A549 (cell line): ENCODE data around the gene TGFB1. TPM values are rescaled to one million over a fixed set of nuclear protein-coding genes. Genes with fewer than 3 reads are reported as not detected.
A peak's percentile ranks its signal among the peaks of the same experiment; 100 is the strongest.

Experiments used
- ATAC-seq, 2 experiments: fragments of 200-7000 bp in 1 of 2; fragments of >200 bp in 1 of 2; cut with Nextera tagmentation in 1 of 2; cut with Tn5 transposase in 1 of 2; 3 replicates each; pipeline versions ENCODE4 v1.8.0 to v1.9.1; 2018 to 2020; ENCODE audit warnings: mild to moderate bottlenecking in 1 of 2, moderate library complexity in 1 of 2
- CTCF ChIA-PET: fragments of 300-600 bp; sonication (Branson Sonifier 250); formaldehyde crosslinking; extraction: SDS; loops from one replicate; lab custom pipeline; 2021; ENCODE audit warnings: antibody characterized with exemption, inconsistent platforms; lab: Yijun Ruan, JAX
- POLR2A ChIA-PET: fragments of 350-600 bp; formaldehyde crosslinking; extraction: SDS; loops from one replicate; lab custom pipeline; 2021; ENCODE audit warnings: antibody characterized with exemption, inconsistent platforms; lab: Yijun Ruan, JAX
- DNase-seq, 2 experiments: peaks; one replicate each; pipeline versions ENCODE4 v3.0.0 to v3.0.0-alpha.2; 2011 to 2016; ENCODE audit warnings: low read depth in 1 of 2, low spot score in 1 of 2
- FAIRE-seq: peaks from 2 replicates; lab custom pipeline; 2011; peaks lifted over from hg19 to GRCh38; lab: Jason Lieb, UNC
- H3K27ac ChIP-seq, 2 experiments: fragments of >200 bp; sonication (Bioruptor Twin); formaldehyde crosslinking; 3 replicates each; pipeline ENCODE4 v1.5.1; 2016 to 2017
- H3K4me1 ChIP-seq: fragments of >200 bp; sonication (Bioruptor Twin); formaldehyde crosslinking; 3 replicates; pipeline ENCODE4 v1.6.1; 2016
- H3K4me2 ChIP-seq: fragments of >200 bp; sonication (Bioruptor Twin); formaldehyde crosslinking; 3 replicates; pipeline ENCODE4 v1.6.1; 2016
- H3K4me3 ChIP-seq: fragments of >200 bp; sonication (Bioruptor Twin); formaldehyde crosslinking; 3 replicates; pipeline ENCODE4 v1.5.1; 2016
- H3K9me3 ChIP-seq: fragments of >200 bp; sonication (Bioruptor Twin); formaldehyde crosslinking; 3 replicates; pipeline ENCODE4 v1.6.1; 2016
- CBX8 ChIP-seq: fragments of 200-600 bp; sonication (generic); IDR thresholded peaks from 2 replicates; pipeline ENCODE4 v1.6.1; 2016
- CEBPB ChIP-seq, 2 experiments: fragments of >200 bp in 1 of 2; sonication (Bioruptor Twin) in 1 of 2; formaldehyde crosslinking in 1 of 2; IDR thresholded peaks; 2 replicates each; pipeline ENCODE4 v1.6.1; 2012 to 2016
- CHD2 ChIP-seq: fragments of 150-350 bp; IDR thresholded peaks from 2 replicates; pipeline ENCODE4 v1.6.1; 2014; ENCODE audit warnings: low read length; ENCODE audit not compliant: partially characterized antibody
- CHD4 ChIP-seq: fragments of 200-600 bp; sonication (generic); IDR thresholded peaks from 2 replicates; pipeline ENCODE4 v1.6.1; 2016; ENCODE audit warnings: antibody characterized with exemption, mild to moderate bottlenecking, borderline replicate concordance
- E2F6 ChIP-seq: IDR thresholded peaks from 2 replicates; pipeline ENCODE4 v1.6.1; 2012; ENCODE audit warnings: low read depth, borderline replicate concordance
- EHF ChIP-seq: fragments of 250-450 bp; sonication (Bioruptor Pico); IDR thresholded peaks from 2 replicates; pipeline ENCODE4 v1.5.0; 2020; ENCODE audit warnings: mild to moderate bottlenecking
- ELK1 ChIP-seq: fragments of 150-350 bp; IDR thresholded peaks from 2 replicates; pipeline ENCODE4 v1.6.1; 2014; ENCODE audit warnings: low read depth, mild to moderate bottlenecking, low read length
- HEYL ChIP-seq: fragments of 250-450 bp; sonication (Bioruptor Pico); IDR thresholded peaks from 2 replicates; pipeline ENCODE4 v1.8.0; 2021; ENCODE audit warnings: mild to moderate bottlenecking, moderate library complexity
- HOXB5 ChIP-seq: fragments of 250-450 bp; sonication (Bioruptor Pico); IDR thresholded peaks from 2 replicates; pipeline ENCODE4 v1.5.0; 2020; ENCODE audit warnings: mild to moderate bottlenecking, moderate library complexity
- KDM1A ChIP-seq: fragments of 200-600 bp; sonication (generic); IDR thresholded peaks from 2 replicates; pipeline ENCODE4 v1.6.1; 2016; ENCODE audit warnings: low read depth, mild to moderate bottlenecking
- KDM5A ChIP-seq: fragments of 200-600 bp; sonication (generic); IDR thresholded peaks from 2 replicates; pipeline ENCODE4 v1.6.1; 2016; ENCODE audit warnings: antibody characterized with exemption, mild to moderate bottlenecking
- MAZ ChIP-seq: fragments of 150-350 bp; IDR thresholded peaks from 2 replicates; pipeline ENCODE4 v1.6.1; 2014; ENCODE audit warnings: antibody characterized with exemption, low read depth, low read length, borderline replicate concordance
- NPAS2 ChIP-seq: fragments of 250-450 bp; sonication (Bioruptor Pico); IDR thresholded peaks from 2 replicates; pipeline ENCODE4 v1.8.0; 2022; ENCODE audit warnings: mild to moderate bottlenecking, moderate library complexity, borderline replicate concordance
- NR3C1 ChIP-seq: fragments of >200 bp; sonication (Bioruptor Twin); formaldehyde crosslinking; IDR thresholded peaks from 3 replicates; pipeline ENCODE4 v1.6.1; 2017
- PBX3 ChIP-seq: IDR thresholded peaks from 2 replicates; pipeline ENCODE4 v1.6.1; 2012
- RARB ChIP-seq: fragments of 250-450 bp; sonication (Bioruptor Pico); IDR thresholded peaks from 2 replicates; pipeline ENCODE4 v1.8.0; 2021; ENCODE audit warnings: mild to moderate bottlenecking, moderate library complexity
- RNF2 ChIP-seq: fragments of 200-600 bp; sonication (generic); IDR thresholded peaks from 2 replicates; pipeline ENCODE4 v1.6.1; 2016; ENCODE audit warnings: low read depth, mild to moderate bottlenecking, antibody characterized with exemption, moderate library complexity, borderline replicate concordance
- ZC3H11A ChIP-seq: fragments of 450-650 bp; IDR thresholded peaks from 2 replicates; pipeline ENCODE4 v1.6.1; 2014; ENCODE audit warnings: antibody characterized with exemption, mild to moderate bottlenecking
- ZNF302 ChIP-seq: fragments of 250-450 bp; sonication (Bioruptor Pico); IDR thresholded peaks from 2 replicates; pipeline ENCODE4 v1.9.0; 2021; ENCODE audit warnings: inconsistent platforms, mild to moderate bottlenecking, moderate library complexity
- WGBS: methylation state at CpG from one replicate; pipeline ENCODE4 v1.1.6; 2017; ENCODE audit errors: missing lambda C conversion rate; 5-methylcytosine and 5-hydroxymethylcytosine counted together
- polyA plus RNA-seq, 4 experiments: library from polyadenylated mRNA; depleted of rRNA in 3 of 4; stranded (reverse); fragments of >200 nt; fragmentation: RNase III in 1 of 4; extraction: RNeasy Plus Mini Kit Qiagen cat#74134 plus additional on column Dnase treatment in 1 of 4; gene quantifications; 2 replicates in 3 of 4; 3 replicates in 1 of 4; pipeline ENCODE4 v1.2.3, GENCODE V29; 2011 to 2017
- TF ChIP-seq, protein P1 (sequence below): fragments of 200-600 bp; sonication (generic); IDR thresholded peaks from 2 replicates; pipeline ENCODE4 v1.6.1; 2016; ENCODE audit warnings: antibody characterized with exemption, mild to moderate bottlenecking, moderate library complexity
- TF ChIP-seq, protein P2 (sequence below): fragments of >200 bp; sonication (Bioruptor Twin); formaldehyde crosslinking; IDR thresholded peaks from 2 replicates; pipeline ENCODE4 v1.6.1; 2016

TGFB1 gene
- polyA plus RNA-seq, 2 of the 4 experiments (the other 2 are of a cell fraction) = 6.0 to 83.2 TPM

DNA sequence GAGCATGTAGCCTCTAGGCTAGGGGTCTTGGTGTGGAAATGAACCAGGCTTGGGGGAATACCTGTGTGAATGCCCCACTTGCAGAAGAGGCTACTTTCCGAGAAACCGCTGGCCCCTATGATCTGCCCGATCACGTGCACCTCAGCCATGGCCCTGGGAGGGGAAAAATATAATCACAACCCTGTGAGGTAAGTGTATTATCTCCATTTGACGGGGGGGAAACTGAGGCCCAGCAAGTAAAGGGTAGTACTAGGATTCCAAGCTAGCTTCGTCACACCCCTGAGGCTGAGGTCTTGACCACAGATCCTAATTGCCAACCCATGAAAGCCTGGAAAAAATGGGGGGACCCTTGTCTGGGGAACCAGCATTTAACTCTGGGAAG is 9.6 kb upstream of the TGFB1 start (continued):
- TF ChIP-seq, protein P1, sequence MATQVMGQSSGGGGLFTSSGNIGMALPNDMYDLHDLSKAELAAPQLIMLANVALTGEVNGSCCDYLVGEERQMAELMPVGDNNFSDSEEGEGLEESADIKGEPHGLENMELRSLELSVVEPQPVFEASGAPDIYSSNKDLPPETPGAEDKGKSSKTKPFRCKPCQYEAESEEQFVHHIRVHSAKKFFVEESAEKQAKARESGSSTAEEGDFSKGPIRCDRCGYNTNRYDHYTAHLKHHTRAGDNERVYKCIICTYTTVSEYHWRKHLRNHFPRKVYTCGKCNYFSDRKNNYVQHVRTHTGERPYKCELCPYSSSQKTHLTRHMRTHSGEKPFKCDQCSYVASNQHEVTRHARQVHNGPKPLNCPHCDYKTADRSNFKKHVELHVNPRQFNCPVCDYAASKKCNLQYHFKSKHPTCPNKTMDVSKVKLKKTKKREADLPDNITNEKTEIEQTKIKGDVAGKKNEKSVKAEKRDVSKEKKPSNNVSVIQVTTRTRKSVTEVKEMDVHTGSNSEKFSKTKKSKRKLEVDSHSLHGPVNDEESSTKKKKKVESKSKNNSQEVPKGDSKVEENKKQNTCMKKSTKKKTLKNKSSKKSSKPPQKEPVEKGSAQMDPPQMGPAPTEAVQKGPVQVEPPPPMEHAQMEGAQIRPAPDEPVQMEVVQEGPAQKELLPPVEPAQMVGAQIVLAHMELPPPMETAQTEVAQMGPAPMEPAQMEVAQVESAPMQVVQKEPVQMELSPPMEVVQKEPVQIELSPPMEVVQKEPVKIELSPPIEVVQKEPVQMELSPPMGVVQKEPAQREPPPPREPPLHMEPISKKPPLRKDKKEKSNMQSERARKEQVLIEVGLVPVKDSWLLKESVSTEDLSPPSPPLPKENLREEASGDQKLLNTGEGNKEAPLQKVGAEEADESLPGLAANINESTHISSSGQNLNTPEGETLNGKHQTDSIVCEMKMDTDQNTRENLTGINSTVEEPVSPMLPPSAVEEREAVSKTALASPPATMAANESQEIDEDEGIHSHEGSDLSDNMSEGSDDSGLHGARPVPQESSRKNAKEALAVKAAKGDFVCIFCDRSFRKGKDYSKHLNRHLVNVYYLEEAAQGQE = no peak
- TF ChIP-seq NR3C1 (no peak), HOXB5 (0 out of 2 replicates have a peak, but pooled peaks have one; percentile 78), HEYL (no peak), PBX3 (no peak), MAZ (no peak), CEBPB (IDR thresholded peaks at IDR 0.05) (no peak), CBX8 (no peak), ELK1 (no peak), EHF (CRISPR knock-in tag) (no peak), ZNF302 (CRISPR knock-in tag) (no peak), CHD4 (no peak), KDM5A (no peak)
- TF ChIP-seq, protein P2, sequence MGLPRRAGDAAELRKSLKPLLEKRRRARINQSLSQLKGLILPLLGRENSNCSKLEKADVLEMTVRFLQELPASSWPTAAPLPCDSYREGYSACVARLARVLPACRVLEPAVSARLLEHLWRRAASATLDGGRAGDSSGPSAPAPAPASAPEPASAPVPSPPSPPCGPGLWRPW = no peak

GRCh38 chr19:41362143-41362847 is 8.6 kb upstream of the TGFB1 start:
- H3K4me2 ChIP-seq = peak overlapping the region; percentile 82; the same call in 2 of the 3 replicates
- no peak for FAIRE-seq
- peak in 1 of 2 experiments; percentile 68 for DNase-seq
- 70% methylated on average over 10 of the region's 10 CpGs for WGBS
- POLR2A ChIA-PET = interaction anchor here (0.6 to 4.5 kb wide), 2 partner anchors 9 kb away, joined by 3 to 96 read pairs; partner anchors contain the start of gene TGFB1
- TF ChIP-seq CHD4 = no peak
- no peak for TF ChIP-seq RARB (CRISPR knock-in tag)
- TF ChIP-seq RNF2 = no peak
- TF ChIP-seq NPAS2 = no peak
- TF ChIP-seq KDM1A = no peak
- no peak for TF ChIP-seq ZC3H11A
- no peak for TF ChIP-seq CHD2
- TF ChIP-seq PBX3 = no peak
- TF ChIP-seq E2F6 = no peak
- no peak for TF ChIP-seq CEBPB (IDR thresholded peaks at IDR 0.05)
- TF ChIP-seq, all 56 proteins: peak for 0
- Histone ChIP-seq H3K4me3 (no peak overlapping the region), H3K9me3 (no peaks in the 10 kb centered on the region), H3K4me1 (peaks cover 33% of the 10 kb centered on the region), H3K27ac (0 out of 6 replicates have a peak overlapping the region, but pooled peaks of 1 of the 2 experiments have one; percentile 1)
- CTCF ChIA-PET = interaction anchor here (0.6 to 13.8 kb wide), 6 partner anchors 7 to 54 kb away, joined by 3 to 197 read pairs (median 4); partner anchors contain the start of genes CCDC97 and TGFB1
- no peak for ATAC-seq
